Stimulated activated CD4-positive, alpha-beta T cell treated with anti-CD3 and anti-CD28 coated beads, TNF-alpha, amount 100 ng/mL, for 4 hours (primary cell): Measurements from ENCODE around the gene DPYSL5.
"Not testable (repeated sequence)": the region's sequence is repeated elsewhere in the genome, so short reads cannot be mapped to it uniquely, and the experiment has no call there.

Experiments used
- DNase-seq, 3 experiments: peaks; one replicate each; pipeline ENCODE4 v3.0.0-alpha.2; 2020; ENCODE audit warnings: low read depth in 3 of 3

Gene DPYSL5

GRCh38 chr2:26875065-26875634 is 27.2 kb downstream of the DPYSL5 start:
- no peak for DNase-seq

GRCh38 chr2:26875808-26876207 is 27.9 kb downstream of the DPYSL5 start:
- DNase-seq, result no peak

- no peak for DNase-seq
These were observed 28.3 kb downstream of the DPYSL5 start for GRCh38 chr2:26876260-26876659.

GRCh38 chr2:26877276-26877675 is 29.3 kb downstream of the DPYSL5 start:
- DNase-seq, result no peak

- no peak for DNase-seq
These were observed 32.2 kb downstream of the DPYSL5 start for GRCh38 chr2:26880161-26880560.

- no peak for DNase-seq
These were observed 33.0 kb downstream of the DPYSL5 start for GRCh38 chr2:26880910-26881435.

- not testable (repeated sequence) for DNase-seq
These were observed 34.3 kb downstream of the DPYSL5 start for GRCh38 chr2:26882220-26882619.

- no peak for DNase-seq
These were observed 36.0 kb downstream of the DPYSL5 start for GRCh38 chr2:26883956-26884355.

- DNase-seq, result no peak
These were observed 36.6 kb downstream of the DPYSL5 start for GRCh38 chr2:26884486-26884885.

- DNase-seq, result no peak
These were observed 37.9 kb downstream of the DPYSL5 start for GRCh38 chr2:26885651-26886329.

- DNase-seq, result no peak
These were observed 38.8 kb downstream of the DPYSL5 start for GRCh38 chr2:26886736-26887135.

GRCh38 chr2:26887151-26887550 is 39.2 kb downstream of the DPYSL5 start:
- DNase-seq, result no peak

- DNase-seq, result no peak
These were observed 41.9 kb downstream of the DPYSL5 start for GRCh38 chr2:26889796-26890195.

GRCh38 chr2:26890341-26891000 is 42.5 kb downstream of the DPYSL5 start:
- DNase-seq, result no peak

- DNase-seq, result no peak
These were observed 44.2 kb downstream of the DPYSL5 start for GRCh38 chr2:26892133-26892532.

- no peak for DNase-seq
These were observed 45.1 kb downstream of the DPYSL5 start for GRCh38 chr2:26892922-26893524.

- no peak for DNase-seq
These were observed 46.2 kb downstream of the DPYSL5 start for GRCh38 chr2:26894136-26894535.

- no peak for DNase-seq
These were observed 50.0 kb downstream of the DPYSL5 start for GRCh38 chr2:26897807-26898479.

GRCh38 chr2:26898480-26899078 is 50.6 kb downstream of the DPYSL5 start:
- no peak for DNase-seq

GRCh38 chr2:26899500-26900164 is 51.7 kb downstream of the DPYSL5 start:
- no peak for DNase-seq

GRCh38 chr2:26900831-26901321 is 52.9 kb downstream of the DPYSL5 start:
- DNase-seq, result no peak
